ENCODE measurements around the gene SAMD8. TPM values are rescaled to one million over a fixed set of nuclear protein-coding genes. Genes with fewer than 3 reads are reported as not detected.
"Not testable (repeated sequence)": the region's sequence is repeated elsewhere in the genome, so short reads cannot be mapped to it uniquely, and the experiment has no call there.

SAMD8 gene
- total RNA-seq, 1 experiment from 2014 or later: 28.1 TPM

GRCh38 chr10:75110006-75110632, 1.3 kb upstream of the SAMD8 start:
- peak overlapping the region; percentile 95 for H3K4me3 Mint-ChIP-seq (ENCODE audit: unreplicated experiment)
- intact Hi-C loops (cut with micrococcal nuclease): loop anchor here (5.0 kb wide), 1 partner anchor 77 kb away; no protein-coding TSS in a partner anchor
- no peaks in the 10 kb centered on the region for H3K9me3 Mint-ChIP-seq (ENCODE audit: unreplicated experiment)
- peaks cover 23% of the 10 kb centered on the region for H3K4me1 Mint-ChIP-seq (ENCODE audit: insufficient read depth, unreplicated experiment)
- no TSS peak for BruUV-seq (replicated peaks)
- H3K27me3 Mint-ChIP-seq (ENCODE audit: insufficient read depth, unreplicated experiment): no peaks in the 10 kb centered on the region
- POLR2A ChIA-PET: interaction anchor here (0.6 to 3.3 kb wide), 7 partner anchors 19 to 849 kb away, joined by 3 to 41 read pairs (median 8); partner anchors contain the start of gene VDAC2
- CTCF ChIA-PET: interaction anchor here (0.6 to 1.3 kb wide), 3 partner anchors 10 to 292 kb away, joined by 3 to 5 read pairs (median 3); no protein-coding TSS in a partner anchor
- no peak for DNase-seq (ENCODE audit: unreplicated experiment)
- no peak for TF ChIP-seq CTCF (IDR thresholded peaks at IDR 0.05; ENCODE audit: unreplicated experiment)
- peak overlapping the region; percentile 95 for H3K27ac Mint-ChIP-seq (ENCODE audit: low read depth, unreplicated experiment)
- H3K36me3 Mint-ChIP-seq (ENCODE audit: insufficient read depth, unreplicated experiment): no peaks in the 10 kb centered on the region

DNA sequence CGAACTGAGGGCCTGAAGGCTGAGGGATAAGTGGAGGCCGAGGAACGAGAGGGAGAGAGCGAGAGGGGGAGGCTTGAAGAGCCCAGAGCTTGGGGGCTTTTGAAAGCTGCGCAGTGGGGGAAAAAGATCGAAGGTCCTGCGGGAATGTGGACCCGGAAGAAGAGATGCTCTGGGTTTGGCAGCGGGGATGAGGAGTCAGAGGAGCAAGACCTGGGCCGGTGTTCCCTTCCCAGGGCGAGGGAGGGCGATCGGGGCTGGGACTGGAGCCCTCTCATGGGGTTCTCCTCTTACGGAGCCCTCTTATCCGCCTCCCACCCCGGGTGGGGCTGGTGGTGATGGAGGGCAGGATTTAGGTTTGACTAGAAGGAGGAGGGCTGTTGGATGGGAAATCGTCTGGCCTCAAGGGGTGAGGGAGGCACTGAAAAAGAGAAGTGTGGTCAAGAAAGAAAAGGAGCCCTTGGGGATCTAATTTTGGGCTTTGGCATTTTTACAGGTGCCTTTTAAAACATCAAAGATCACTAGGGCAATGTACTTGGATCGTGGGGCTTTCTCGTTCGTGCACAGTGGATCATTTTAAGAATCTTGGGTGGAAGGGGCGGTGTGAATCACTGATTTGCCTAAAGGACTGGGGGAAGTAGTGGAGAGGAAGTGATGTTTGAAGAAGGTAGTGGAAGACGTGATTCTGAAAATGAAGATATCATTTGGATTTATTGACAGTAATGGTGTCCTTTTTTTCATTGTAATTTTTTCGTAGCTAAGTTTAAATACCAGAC, 637 bp downstream of the SAMD8 start:
- peak; percentile 55 for DNase-seq (ENCODE audit: unreplicated experiment)
- ChIA-PET CTCF (interaction anchor here (0.6 to 1.0 kb wide), 3 partner anchors 98 to 1122 kb away, joined by 3 to 6 read pairs (median 3); no protein-coding TSS in a partner anchor), POLR2A (interaction anchor here (0.5 to 3.5 kb wide), 24 partner anchors 9 to 936 kb away, joined by 3 to 41 read pairs (median 6); partner anchors contain the start of genes COMTD1 and VDAC2)
- Mint-ChIP-seq H3K27me3 (ENCODE audit: insufficient read depth, unreplicated experiment) (no peaks in the 10 kb centered on the region), H3K36me3 (ENCODE audit: insufficient read depth, unreplicated experiment) (peaks cover 6% of the 10 kb centered on the region), H3K9me3 (ENCODE audit: unreplicated experiment) (no peaks in the 10 kb centered on the region), H3K27ac (ENCODE audit: low read depth, unreplicated experiment) (peak overlapping the region; percentile 95), H3K4me1 (ENCODE audit: insufficient read depth, unreplicated experiment) (peaks cover 23% of the 10 kb centered on the region), H3K4me3 (ENCODE audit: unreplicated experiment) (peak overlapping the region; percentile 95)
- intact Hi-C loops (cut with micrococcal nuclease): loop anchor here (1.0 to 5.0 kb wide), 3 partner anchors 75 to 124 kb away; no protein-coding TSS in a partner anchor
- no peak for TF ChIP-seq CTCF (IDR thresholded peaks at IDR 0.05; ENCODE audit: unreplicated experiment)
- BruUV-seq (replicated peaks): no TSS peak

DNA sequence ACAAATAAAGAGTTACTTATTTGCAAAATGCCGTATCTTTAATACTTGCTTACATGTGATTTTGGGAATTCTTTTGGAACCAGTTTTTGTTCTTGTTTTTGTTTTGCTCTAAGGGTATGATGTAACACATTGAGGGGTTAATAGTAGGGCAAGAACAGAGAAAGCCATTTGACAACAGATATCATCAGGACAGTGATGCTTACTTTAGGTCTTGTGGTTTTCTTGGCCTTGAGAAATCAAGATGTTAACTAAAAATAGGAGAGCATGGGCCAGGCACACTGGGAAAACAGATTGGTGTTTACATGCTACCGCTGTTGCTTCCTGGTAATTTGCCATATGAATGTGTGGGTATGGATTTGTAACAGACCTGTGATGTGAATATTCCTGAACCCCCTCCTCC, 3.7 kb downstream of the SAMD8 start:
- Mint-ChIP-seq H3K27me3 (ENCODE audit: insufficient read depth, unreplicated experiment) (no peaks in the 10 kb centered on the region), H3K4me3 (ENCODE audit: unreplicated experiment) (no peak overlapping the region), H3K4me1 (ENCODE audit: insufficient read depth, unreplicated experiment) (peaks cover 13% of the 10 kb centered on the region), H3K9me3 (ENCODE audit: unreplicated experiment) (no peaks in the 10 kb centered on the region), H3K36me3 (ENCODE audit: insufficient read depth, unreplicated experiment) (peaks cover 6% of the 10 kb centered on the region), H3K27ac (ENCODE audit: low read depth, unreplicated experiment) (no peak overlapping the region)
- TF ChIP-seq CTCF (IDR thresholded peaks at IDR 0.05; ENCODE audit: unreplicated experiment): no peak
- peak; percentile 38 for DNase-seq (ENCODE audit: unreplicated experiment)
- intact Hi-C loops (cut with micrococcal nuclease): no loop called here
- POLR2A ChIA-PET: interaction anchor here (1.1 to 1.2 kb wide), 3 partner anchors 10 to 96 kb away, joined by 3 to 8 read pairs (median 4); partner anchors contain the start of gene VDAC2
- BruUV-seq (replicated peaks): no TSS peak
- CTCF ChIA-PET: interaction anchor here (0.5 to 5.2 kb wide), 4 partner anchors 73 to 121 kb away, joined by 3 to 28 read pairs (median 4); partner anchors contain the start of gene COMTD1

- H3K36me3 Mint-ChIP-seq (ENCODE audit: insufficient read depth, unreplicated experiment); intact Hi-C loops (cut with micrococcal nuclease); H3K4me3 Mint-ChIP-seq (ENCODE audit: unreplicated experiment); BruUV-seq (replicated peaks); H3K9me3 Mint-ChIP-seq (ENCODE audit: unreplicated experiment); H3K27ac Mint-ChIP-seq (ENCODE audit: low read depth, unreplicated experiment); H3K27me3 Mint-ChIP-seq (ENCODE audit: insufficient read depth, unreplicated experiment): not testable (repeated sequence)
- ChIA-PET CTCF (interaction anchor here (5.2 kb wide), 1 partner anchor 119 kb away, joined by 28 read pairs; the partner anchor contains the start of gene COMTD1), POLR2A (interaction anchor here (0.6 to 0.7 kb wide), 3 partner anchors 20 to 1344 kb away, joined by 3 read pairs; no protein-coding TSS in a partner anchor)
- peak; percentile 43 for DNase-seq (ENCODE audit: unreplicated experiment)
- H3K4me1 Mint-ChIP-seq (ENCODE audit: insufficient read depth, unreplicated experiment): peaks cover 13% of the 10 kb centered on the region
Measured at GRCh38 chr10:75116941-75117775, 5.7 kb downstream of the SAMD8 start.
